Fibroblast of pulmonary artery (primary cell): ENCODE results near the gene DOCK7.

Source experiments
- DNase-seq: peaks from one replicate; pipeline ENCODE4 v3.0.0-alpha.2; 2010; ENCODE audit warnings: low read depth
- H3K4me3 ChIP-seq: replicated peaks from 2 replicates; pipeline ENCODE4 v1.5.1; 2011; ENCODE audit warnings: low read depth, mild to moderate bottlenecking, control low read depth, low read length, moderate library complexity
- TF ChIP-seq, protein P1 (sequence below): IDR thresholded peaks from 2 replicates; pipeline ENCODE4 v1.5.1; 2011; ENCODE audit warnings: mild to moderate bottlenecking, control low read depth, low read length, inconsistent platforms; ENCODE audit errors: missing control alignments

The DOCK7 gene

DNA sequence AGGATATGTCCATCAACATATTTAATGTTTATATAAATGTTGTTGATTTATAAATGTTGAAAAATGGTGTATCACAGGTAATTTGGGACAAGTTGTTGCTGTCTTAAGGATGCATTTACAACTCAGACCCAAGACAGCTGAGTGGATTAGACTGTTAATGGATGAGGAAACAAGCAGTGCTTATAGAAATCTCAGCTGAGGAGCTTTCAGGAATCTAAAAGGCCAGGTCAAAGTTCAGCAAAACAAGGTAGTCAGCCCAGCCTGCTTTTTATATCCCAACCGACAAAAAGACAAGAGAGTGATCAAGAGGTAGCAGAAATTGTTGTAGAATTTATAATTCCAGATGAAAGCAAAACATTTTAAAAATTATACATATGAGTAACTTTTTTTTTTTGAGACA lies 268.0 kb downstream of the DOCK7 start:
- no peak overlapping the region for H3K4me3 ChIP-seq

DNA sequence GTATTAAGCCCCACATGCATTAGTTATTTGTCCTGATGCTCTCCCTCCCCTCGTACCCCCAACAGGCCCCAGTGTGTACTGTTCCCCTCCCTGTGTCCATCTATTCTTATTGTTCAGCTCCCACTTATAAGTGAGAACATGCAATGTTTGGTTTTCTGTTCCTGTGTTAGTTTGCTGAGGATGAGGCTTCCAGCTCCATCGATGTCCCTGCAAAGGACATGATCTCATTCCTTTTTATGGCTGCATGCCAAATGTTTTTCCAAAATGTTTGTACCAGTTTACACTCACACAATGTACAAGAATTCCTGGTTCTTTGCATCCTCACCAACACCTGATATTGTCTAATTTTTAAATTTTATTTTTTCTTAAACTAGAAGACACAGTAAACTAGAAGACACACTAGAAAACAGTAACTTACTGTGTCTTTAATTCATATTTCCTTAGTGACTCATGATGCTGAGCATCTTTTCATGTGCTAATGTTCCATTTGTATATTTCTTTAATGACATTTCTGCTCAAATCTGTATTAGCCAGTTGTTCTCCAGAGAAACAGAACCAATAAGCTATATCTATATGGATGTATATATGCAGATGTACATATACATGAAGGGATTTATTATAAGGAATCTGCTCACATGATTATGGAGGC lies 270.7 kb downstream of the DOCK7 start:
- DNase-seq, result no peak
- H3K4me3 ChIP-seq, result no peak overlapping the region
- TF ChIP-seq, protein P1, sequence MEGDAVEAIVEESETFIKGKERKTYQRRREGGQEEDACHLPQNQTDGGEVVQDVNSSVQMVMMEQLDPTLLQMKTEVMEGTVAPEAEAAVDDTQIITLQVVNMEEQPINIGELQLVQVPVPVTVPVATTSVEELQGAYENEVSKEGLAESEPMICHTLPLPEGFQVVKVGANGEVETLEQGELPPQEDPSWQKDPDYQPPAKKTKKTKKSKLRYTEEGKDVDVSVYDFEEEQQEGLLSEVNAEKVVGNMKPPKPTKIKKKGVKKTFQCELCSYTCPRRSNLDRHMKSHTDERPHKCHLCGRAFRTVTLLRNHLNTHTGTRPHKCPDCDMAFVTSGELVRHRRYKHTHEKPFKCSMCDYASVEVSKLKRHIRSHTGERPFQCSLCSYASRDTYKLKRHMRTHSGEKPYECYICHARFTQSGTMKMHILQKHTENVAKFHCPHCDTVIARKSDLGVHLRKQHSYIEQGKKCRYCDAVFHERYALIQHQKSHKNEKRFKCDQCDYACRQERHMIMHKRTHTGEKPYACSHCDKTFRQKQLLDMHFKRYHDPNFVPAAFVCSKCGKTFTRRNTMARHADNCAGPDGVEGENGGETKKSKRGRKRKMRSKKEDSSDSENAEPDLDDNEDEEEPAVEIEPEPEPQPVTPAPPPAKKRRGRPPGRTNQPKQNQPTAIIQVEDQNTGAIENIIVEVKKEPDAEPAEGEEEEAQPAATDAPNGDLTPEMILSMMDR, result no peak

More for the DNA sequence above, 268.0 kb downstream of the DOCK7 start:
- DNase-seq, result no peak
- TF ChIP-seq, protein P1, result no peak

DNA sequence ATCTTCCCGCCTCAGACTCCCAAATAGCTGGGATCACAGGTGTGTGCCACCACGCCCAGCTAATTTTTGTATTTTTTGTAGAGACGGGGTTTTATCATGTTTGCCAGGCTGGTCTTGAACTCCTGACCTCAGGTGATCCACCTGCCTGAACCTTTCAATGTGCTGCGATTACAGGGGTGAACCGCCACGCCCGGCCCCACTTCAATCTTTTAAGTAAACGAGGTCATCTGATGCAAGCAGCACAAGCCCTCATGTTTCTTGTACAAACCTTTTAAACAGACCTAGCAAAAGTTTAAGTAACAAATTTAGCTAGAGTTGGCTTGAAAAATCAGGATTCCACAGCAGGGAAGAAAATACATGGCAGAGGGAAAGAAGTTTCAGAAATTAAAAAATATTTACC lies 272.5 kb downstream of the DOCK7 start:
- no peak overlapping the region for H3K4me3 ChIP-seq
- DNase-seq, result no peak
- TF ChIP-seq, protein P1, result no peak

DNA sequence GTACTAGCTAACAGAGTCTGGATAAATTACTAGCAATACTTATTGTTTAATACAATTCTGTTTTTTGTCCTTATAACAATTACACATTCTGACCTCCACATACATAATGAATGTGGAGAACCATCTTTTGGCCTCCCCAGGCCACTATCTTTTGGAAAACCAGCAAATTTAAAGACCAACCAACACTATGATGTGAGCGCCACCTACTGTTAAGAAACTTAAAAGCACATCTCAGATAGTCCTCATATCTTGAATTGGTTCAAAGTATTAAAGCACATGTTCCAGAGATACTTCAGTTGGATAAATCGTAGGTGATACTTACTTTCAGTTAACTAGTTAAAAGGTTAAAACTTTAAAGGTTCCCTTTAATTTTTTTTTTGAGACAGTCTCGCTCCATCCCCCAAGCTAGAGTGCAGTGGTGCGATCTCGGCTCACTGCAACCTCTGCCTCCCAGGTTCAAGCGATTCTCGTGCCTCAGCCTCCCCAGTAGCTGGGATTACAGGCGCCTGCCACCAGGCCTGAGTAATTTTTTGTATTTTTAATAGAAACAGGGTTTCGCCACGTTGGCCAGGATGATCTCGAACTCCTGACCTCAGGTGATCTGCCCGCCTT lies 280.7 kb downstream of the DOCK7 start:
- no peak overlapping the region for H3K4me3 ChIP-seq
- DNase-seq, result peak; percentile 72
- TF ChIP-seq, protein P1, result peak; percentile 74

GRCh38 chr1:62406576-62406975 lies 281.6 kb downstream of the DOCK7 start:
- DNase-seq, result no peak
- H3K4me3 ChIP-seq, result no peak overlapping the region
- TF ChIP-seq, protein P1, result no peak

GRCh38 chr1:62405247-62405646 lies 282.9 kb downstream of the DOCK7 start:
- no peak for DNase-seq

More at GRCh38 chr1:62405247-62405646, 282.9 kb downstream of the DOCK7 start:
- TF ChIP-seq, protein P1, result no peak
- H3K4me3 ChIP-seq, result no peak overlapping the region
